ENCODE measurements around the gene ERVK3-1. TPM values are rescaled to one million over a fixed set of nuclear protein-coding genes. Genes with fewer than 3 reads are reported as not detected.

ERVK3-1 gene
- polyA plus RNA-seq, 1 of the 3 experiments (the other 2 are of a cell fraction) = 69.4 TPM

DNA sequence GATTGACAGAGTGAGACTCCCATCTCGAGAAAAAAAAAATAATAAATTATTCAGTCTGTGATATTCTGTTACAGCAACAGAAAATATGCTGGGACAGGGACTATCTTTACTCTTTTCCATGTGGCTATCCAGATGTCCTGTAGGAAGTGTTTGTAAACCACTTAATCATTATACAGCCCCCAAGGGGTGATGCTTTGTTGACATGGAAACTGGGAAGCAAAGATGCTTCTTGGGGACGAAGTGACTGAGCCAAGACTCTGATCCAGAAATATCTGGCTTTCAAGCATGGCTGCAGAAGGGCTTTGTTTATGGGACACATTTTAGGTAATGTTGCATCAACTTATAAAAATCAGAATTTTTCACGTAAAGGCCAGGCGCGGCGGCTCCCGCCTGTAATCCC lies 21.0 kb upstream of the ERVK3-1 start (continued):
- TF ChIP-seq EZH2phosphoT487 (IDR thresholded peaks at IDR 0.05; ENCODE audit: borderline replicate concordance, low read depth) (no peak), YY1 (IDR thresholded peaks at IDR 0.05; ENCODE audit: low read depth) (no peak), EP300 (IDR thresholded peaks at IDR 0.05; ENCODE audit: borderline replicate concordance in 1 of 2, low read depth in 1 of 2, low read length in 1 of 2) (no peak)

DNA sequence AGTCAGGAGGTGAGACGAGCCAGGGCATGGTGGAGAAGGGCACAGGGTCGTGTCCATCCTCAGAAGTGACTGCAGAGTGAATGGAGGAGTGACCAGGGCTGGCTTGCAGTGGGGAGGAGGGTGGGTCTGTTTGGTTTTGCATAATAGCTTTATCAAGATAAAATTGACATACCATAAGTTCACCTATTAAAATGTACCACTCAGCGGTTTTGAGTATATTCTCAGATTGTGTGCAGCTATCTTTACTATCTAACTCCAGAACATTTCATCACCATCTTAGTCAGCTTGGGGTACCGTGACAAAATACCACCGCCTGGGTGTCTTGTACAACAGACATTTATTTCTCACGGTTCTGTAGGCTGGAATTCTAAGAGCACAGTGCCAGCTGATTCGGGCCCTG lies 13.2 kb upstream of the ERVK3-1 start:
- ChIA-PET CTCF (no interaction called here), POLR2A (no interaction called here)
- H3K4me3 ChIP-seq (ENCODE audit: low read depth in 2 of 2, low read length in 1 of 2) = no peak overlapping the region; a peak in 1 of 4 replicates
- H3K9ac ChIP-seq = no peak overlapping the region
- no peaks in the 10 kb centered on the region for H3F3A ChIP-seq (replicated peaks; ENCODE audit: insufficient read depth)
- no peaks in the 10 kb centered on the region for H3K9me2 ChIP-seq
- peaks cover 7% of the 10 kb centered on the region; the same call in 1 of the 2 replicates for H3K9me3 ChIP-seq
- H3K36me3 ChIP-seq (replicated peaks in 1 of 2; ENCODE audit: control insufficient read depth in 1 of 2, insufficient read depth in 2 of 2, low read length in 1 of 2) = peaks cover 58 to 93% of the 10 kb centered on the region in 2 experiments
- H3K4me1 ChIP-seq (ENCODE audit: control insufficient read depth in 1 of 2, insufficient read depth in 2 of 2, low read depth in 1 of 2, low read length in 1 of 2) = no peaks in the 10 kb centered on the region
- TF ChIP-seq TCF12 (IDR thresholded peaks at IDR 0.05) (no peak), NFIC (IDR thresholded peaks at IDR 0.05; ENCODE audit: borderline replicate concordance) (no peak), POLR2AphosphoS5 (IDR thresholded peaks at IDR 0.05; ENCODE audit: low read depth, low read length) (no peak), MEF2A (IDR thresholded peaks at IDR 0.05; ENCODE audit: borderline replicate concordance, low read depth) (no peak), YY1 (IDR thresholded peaks at IDR 0.05; ENCODE audit: low read depth) (no peak), EZH2phosphoT487 (IDR thresholded peaks at IDR 0.05; ENCODE audit: borderline replicate concordance, low read depth) (no peak), GABPA (IDR thresholded peaks at IDR 0.05; ENCODE audit: low read depth) (no peak), RCOR1 (IDR thresholded peaks at IDR 0.05; ENCODE audit: low read length) (no peak), FOSL2 (IDR thresholded peaks at IDR 0.05; ENCODE audit: borderline replicate concordance, low read depth) (no peak), RXRA (IDR thresholded peaks at IDR 0.05; ENCODE audit: borderline replicate concordance, low read depth) (no peak), JUND (IDR thresholded peaks at IDR 0.05) (no peak)
- H4K20me1 ChIP-seq (ENCODE audit: insufficient read depth) = no peaks in the 10 kb centered on the region
- no peaks in the 10 kb centered on the region for H3K27me3 ChIP-seq (ENCODE audit: insufficient read depth)
- 95% methylated on average over 7 of the region's 7 CpGs for WGBS (ENCODE audit: low lambda C conversion rate)
- peaks cover 6% of the 10 kb centered on the region; the same call in 1 of the 2 replicates for H3K79me2 ChIP-seq (ENCODE audit: insufficient read depth)
- no peak overlapping the region for H3K27ac ChIP-seq (ENCODE audit: low read depth in 2 of 2, low read length in 1 of 2)
- H2AFZ ChIP-seq (ENCODE audit: low read depth) = no peak overlapping the region
- DNase-seq = no peak
- H3K4me2 ChIP-seq = no peak overlapping the region

DNA sequence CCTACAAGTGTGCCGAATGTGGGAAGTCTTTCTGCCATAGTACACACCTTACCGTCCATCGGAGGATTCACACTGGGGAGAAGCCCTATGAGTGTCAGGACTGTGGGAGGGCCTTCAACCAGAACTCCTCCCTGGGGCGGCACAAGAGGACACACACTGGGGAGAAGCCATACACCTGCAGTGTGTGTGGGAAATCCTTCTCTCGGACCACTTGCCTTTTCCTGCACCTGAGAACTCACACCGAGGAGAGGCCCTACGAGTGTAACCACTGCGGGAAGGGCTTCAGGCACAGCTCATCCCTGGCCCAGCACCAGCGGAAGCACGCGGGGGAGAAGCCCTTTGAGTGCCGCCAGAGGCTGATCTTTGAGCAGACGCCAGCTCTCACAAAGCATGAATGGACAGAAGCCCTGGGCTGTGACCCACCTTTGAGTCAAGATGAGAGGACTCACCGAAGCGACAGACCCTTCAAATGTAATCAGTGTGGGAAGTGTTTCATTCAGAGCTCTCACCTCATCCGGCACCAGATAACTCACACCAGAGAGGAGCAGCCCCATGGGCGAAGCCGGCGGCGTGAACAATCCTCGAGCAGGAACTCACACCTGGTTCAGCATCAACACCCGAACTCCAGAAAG lies 10.3 kb upstream of the ERVK3-1 start:
- WGBS (ENCODE audit: low lambda C conversion rate) = 98% methylated on average over 15 of the region's 22 CpGs
- H3K4me1 ChIP-seq (ENCODE audit: control insufficient read depth in 1 of 2, insufficient read depth in 2 of 2, low read depth in 1 of 2, low read length in 1 of 2) = no peaks in the 10 kb centered on the region
- no peaks in the 10 kb centered on the region for H4K20me1 ChIP-seq (ENCODE audit: insufficient read depth)
- no peak for DNase-seq
- H3K9ac ChIP-seq = no peak overlapping the region
- peaks cover 7% of the 10 kb centered on the region; the same call in 1 of the 2 replicates for H3K9me3 ChIP-seq
- peaks cover 20% of the 10 kb centered on the region; the same call in 1 of the 2 replicates for H3K79me2 ChIP-seq (ENCODE audit: insufficient read depth)
- CTCF ChIA-PET = no interaction called here
- H2AFZ ChIP-seq (ENCODE audit: low read depth) = no peak overlapping the region
- no peaks in the 10 kb centered on the region for H3K9me2 ChIP-seq
- no peak overlapping the region; a peak in 1 of 4 replicates for H3K4me3 ChIP-seq (ENCODE audit: low read depth in 2 of 2, low read length in 1 of 2)
- POLR2A ChIA-PET = no interaction called here
- no peak overlapping the region for H3K4me2 ChIP-seq
- TF ChIP-seq, protein P1, sequence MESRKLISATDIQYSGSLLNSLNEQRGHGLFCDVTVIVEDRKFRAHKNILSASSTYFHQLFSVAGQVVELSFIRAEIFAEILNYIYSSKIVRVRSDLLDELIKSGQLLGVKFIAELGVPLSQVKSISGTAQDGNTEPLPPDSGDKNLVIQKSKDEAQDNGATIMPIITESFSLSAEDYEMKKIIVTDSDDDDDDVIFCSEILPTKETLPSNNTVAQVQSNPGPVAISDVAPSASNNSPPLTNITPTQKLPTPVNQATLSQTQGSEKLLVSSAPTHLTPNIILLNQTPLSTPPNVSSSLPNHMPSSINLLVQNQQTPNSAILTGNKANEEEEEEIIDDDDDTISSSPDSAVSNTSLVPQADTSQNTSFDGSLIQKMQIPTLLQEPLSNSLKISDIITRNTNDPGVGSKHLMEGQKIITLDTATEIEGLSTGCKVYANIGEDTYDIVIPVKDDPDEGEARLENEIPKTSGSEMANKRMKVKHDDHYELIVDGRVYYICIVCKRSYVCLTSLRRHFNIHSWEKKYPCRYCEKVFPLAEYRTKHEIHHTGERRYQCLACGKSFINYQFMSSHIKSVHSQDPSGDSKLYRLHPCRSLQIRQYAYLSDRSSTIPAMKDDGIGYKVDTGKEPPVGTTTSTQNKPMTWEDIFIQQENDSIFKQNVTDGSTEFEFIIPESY (IDR thresholded peaks at IDR 0.05; ENCODE audit: borderline replicate concordance, low read depth) = no peak
- no peak for TF ChIP-seq RXRA (IDR thresholded peaks at IDR 0.05; ENCODE audit: borderline replicate concordance, low read depth)
- TF ChIP-seq FOSL2 (IDR thresholded peaks at IDR 0.05; ENCODE audit: borderline replicate concordance, low read depth) = no peak
- no peak for TF ChIP-seq JUND (IDR thresholded peaks at IDR 0.05)
- TF ChIP-seq RCOR1 (IDR thresholded peaks at IDR 0.05; ENCODE audit: low read length) = no peak
- TF ChIP-seq, protein P2, sequence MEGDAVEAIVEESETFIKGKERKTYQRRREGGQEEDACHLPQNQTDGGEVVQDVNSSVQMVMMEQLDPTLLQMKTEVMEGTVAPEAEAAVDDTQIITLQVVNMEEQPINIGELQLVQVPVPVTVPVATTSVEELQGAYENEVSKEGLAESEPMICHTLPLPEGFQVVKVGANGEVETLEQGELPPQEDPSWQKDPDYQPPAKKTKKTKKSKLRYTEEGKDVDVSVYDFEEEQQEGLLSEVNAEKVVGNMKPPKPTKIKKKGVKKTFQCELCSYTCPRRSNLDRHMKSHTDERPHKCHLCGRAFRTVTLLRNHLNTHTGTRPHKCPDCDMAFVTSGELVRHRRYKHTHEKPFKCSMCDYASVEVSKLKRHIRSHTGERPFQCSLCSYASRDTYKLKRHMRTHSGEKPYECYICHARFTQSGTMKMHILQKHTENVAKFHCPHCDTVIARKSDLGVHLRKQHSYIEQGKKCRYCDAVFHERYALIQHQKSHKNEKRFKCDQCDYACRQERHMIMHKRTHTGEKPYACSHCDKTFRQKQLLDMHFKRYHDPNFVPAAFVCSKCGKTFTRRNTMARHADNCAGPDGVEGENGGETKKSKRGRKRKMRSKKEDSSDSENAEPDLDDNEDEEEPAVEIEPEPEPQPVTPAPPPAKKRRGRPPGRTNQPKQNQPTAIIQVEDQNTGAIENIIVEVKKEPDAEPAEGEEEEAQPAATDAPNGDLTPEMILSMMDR (IDR thresholded peaks at IDR 0.05) = no peak
- TF ChIP-seq FOXM1 (IDR thresholded peaks at IDR 0.05; ENCODE audit: low read depth) = no peak
- TF ChIP-seq, protein P3, sequence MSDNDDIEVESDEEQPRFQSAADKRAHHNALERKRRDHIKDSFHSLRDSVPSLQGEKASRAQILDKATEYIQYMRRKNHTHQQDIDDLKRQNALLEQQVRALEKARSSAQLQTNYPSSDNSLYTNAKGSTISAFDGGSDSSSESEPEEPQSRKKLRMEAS (IDR thresholded peaks at IDR 0.05; ENCODE audit: low read depth) = no peak
- TF ChIP-seq, protein P4, sequence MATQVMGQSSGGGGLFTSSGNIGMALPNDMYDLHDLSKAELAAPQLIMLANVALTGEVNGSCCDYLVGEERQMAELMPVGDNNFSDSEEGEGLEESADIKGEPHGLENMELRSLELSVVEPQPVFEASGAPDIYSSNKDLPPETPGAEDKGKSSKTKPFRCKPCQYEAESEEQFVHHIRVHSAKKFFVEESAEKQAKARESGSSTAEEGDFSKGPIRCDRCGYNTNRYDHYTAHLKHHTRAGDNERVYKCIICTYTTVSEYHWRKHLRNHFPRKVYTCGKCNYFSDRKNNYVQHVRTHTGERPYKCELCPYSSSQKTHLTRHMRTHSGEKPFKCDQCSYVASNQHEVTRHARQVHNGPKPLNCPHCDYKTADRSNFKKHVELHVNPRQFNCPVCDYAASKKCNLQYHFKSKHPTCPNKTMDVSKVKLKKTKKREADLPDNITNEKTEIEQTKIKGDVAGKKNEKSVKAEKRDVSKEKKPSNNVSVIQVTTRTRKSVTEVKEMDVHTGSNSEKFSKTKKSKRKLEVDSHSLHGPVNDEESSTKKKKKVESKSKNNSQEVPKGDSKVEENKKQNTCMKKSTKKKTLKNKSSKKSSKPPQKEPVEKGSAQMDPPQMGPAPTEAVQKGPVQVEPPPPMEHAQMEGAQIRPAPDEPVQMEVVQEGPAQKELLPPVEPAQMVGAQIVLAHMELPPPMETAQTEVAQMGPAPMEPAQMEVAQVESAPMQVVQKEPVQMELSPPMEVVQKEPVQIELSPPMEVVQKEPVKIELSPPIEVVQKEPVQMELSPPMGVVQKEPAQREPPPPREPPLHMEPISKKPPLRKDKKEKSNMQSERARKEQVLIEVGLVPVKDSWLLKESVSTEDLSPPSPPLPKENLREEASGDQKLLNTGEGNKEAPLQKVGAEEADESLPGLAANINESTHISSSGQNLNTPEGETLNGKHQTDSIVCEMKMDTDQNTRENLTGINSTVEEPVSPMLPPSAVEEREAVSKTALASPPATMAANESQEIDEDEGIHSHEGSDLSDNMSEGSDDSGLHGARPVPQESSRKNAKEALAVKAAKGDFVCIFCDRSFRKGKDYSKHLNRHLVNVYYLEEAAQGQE (IDR thresholded peaks at IDR 0.05; ENCODE audit: low read depth, low read length) = no peak
- TF ChIP-seq NRF1 (IDR thresholded peaks at IDR 0.05; ENCODE audit: low read depth, low read length) = no peak
- no peak overlapping the region for H3K27ac ChIP-seq (ENCODE audit: low read depth in 2 of 2, low read length in 1 of 2)
- no peaks in the 10 kb centered on the region for H3F3A ChIP-seq (replicated peaks; ENCODE audit: insufficient read depth)
- H3K36me3 ChIP-seq (replicated peaks in 1 of 2; ENCODE audit: control insufficient read depth in 1 of 2, insufficient read depth in 2 of 2, low read length in 1 of 2) = peaks cover 42 to 81% of the 10 kb centered on the region in 2 experiments
- no peaks in the 10 kb centered on the region for H3K27me3 ChIP-seq (ENCODE audit: insufficient read depth)
